ENCODE results near the gene P2RX1.

The P2RX1 gene

DNA sequence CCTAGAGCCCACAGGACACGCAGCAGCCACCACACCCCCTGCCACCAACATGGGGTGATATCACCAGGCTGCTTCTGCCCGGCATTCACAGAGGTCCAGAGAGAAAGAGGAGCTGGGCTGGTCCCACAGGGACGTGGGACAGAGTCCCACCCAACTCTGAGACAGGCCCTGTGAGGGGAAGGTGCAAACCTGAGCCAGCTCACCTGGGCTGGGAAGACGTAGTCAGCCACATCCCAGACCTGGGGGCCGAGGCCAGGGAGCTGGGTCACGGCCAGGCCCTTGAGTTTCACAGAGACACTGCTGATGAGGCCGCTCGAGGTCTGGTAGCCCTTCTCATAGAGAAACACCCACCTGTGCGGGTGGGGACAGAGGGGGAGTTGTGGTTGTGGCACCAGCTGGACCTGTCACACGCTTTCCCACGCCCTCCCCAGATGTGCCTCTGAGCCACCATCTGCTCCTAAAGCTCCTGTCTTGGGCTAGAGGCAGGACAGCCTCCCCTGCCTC is 11.2 kb downstream of the P2RX1 start:
- no peak for DNase-seq (ENCODE audit: low read depth)

DNA sequence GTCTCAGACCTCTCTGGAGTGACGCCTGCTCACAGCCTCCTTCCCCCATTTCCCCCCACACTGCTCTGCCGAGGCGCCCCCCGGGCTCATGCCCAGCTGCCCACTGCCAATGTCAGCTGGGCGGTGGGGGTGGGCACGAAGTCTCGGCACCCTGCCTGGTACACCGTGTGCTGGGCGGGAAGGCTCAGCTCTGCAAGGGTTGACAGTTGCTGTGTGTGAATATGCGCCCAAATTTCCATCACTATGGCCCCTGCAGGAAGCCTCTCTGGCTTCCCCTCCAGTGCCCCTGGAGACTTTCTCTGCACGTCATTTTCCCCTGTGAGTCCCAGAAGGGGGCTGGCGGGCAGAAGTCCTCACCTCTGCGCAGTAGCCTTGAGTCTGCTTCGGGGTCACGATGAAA is 11.8 kb downstream of the P2RX1 start:
- no peak for DNase-seq (ENCODE audit: low read depth)

DNA sequence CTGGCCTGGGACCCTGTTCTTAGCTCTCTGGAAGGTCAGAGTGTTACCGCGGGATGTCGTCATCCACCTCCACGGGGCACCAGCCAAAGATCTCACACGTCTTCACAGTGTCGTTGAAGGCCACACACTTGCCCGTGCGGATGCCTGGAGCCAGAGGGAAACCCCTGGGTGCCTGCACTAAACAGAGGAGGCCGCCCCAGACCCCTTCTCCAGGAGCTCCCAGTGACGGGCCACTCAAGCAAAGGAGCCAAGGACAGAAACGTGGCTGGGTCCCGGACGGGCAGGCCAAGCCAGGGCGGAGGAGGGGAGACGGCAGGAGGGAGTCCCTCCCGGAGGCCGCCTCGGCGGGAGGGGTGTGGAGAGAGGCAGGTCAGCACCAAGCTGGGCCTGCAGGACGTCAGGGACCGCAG is 12.4 kb downstream of the P2RX1 start:
- DNase-seq (ENCODE audit: low read depth) = no peak

DNA sequence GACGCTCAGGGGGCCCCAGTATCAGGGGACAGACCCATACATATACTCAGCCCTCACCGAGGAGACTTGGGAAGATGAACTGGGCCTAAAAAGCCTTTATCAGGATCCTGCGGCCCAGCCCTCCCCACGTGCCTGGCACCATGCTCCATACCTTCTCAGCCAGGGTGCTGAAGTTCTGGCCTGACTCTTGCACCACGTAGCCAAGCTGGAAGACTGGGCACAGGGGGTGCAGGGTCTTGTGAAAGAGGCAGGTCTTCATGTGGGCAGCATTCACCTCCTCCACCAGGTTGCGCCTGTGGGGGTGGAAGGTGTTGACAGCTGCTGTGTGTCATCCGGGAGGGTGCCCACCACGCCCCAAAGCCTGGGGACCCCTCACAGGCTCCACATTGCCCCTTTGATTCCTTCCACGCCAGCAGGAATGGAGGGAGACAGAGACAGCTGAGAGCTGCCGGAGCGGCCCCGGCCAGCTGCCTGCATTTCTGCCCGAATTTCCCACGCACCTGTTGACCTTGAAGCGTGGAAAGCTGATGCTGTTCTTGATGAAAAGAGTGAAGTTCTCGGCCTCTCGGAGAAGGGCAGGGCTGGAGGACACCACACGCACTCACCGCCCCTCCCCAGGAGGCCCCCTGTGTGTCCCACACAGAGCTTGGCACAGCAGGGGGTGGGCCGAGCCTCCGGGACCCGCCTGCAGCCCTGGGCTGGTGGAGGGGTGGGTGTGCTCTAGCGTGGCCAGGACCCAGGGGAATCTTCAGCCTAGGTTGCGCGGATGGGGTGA is 13.0 kb downstream of the P2RX1 start:
- DNase-seq (ENCODE audit: low read depth) = no peak

DNA sequence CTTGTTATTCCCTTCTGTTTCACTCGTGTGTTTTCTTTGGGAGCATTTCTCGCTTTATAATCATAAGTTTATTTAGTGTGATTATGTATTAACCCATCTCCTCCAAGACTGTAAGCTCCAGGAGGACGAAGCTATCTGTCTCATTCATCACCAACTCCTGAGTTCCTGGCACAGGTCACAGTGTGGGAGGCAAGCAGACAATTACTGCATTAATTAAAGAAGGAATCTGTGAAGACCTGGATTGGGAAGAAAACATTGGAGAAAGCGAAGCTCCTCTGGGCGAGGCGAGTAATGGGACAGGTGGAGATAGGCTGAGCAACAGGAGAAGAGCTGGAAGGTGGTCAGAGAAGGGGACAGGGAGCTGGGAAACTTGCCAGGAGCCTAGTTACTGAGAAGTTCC is 15.6 kb downstream of the P2RX1 start:
- no peak for DNase-seq (ENCODE audit: low read depth)

DNA sequence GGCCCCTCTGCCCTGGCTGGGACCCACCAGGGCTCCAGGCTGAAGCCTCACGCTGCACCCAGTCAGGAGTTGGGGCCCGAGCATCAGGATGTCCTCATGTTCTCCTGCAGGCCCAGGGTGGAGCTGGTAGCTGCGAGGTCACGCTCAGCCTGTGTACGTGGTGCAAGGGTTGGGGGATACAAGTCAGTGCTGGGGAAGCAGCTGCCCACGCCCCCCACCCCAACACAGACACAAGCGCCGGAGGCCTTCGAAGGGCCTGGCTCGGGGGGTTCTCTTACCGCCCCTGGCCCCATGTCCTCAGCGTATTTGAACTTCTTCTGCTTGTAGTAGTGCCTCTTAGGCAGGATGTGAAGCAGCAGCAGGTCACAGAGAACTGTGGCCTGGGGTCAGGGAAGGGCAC is 18.5 kb downstream of the P2RX1 start:
- DNase-seq (ENCODE audit: low read depth) = no peak

DNA sequence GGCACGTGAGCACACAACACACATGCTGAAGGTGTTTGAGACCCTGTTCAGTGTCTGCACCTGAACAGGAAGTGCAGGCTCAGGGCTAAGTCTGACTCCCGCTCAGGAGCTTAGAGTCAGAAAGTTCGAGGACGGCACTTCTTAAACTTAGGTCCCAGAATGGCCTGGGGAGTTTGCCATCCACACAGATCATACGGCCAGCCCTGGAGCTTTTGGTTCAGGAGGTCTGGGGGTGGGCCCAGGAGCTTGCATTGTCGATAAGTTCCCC is 19.4 kb downstream of the P2RX1 start:
- DNase-seq (ENCODE audit: low read depth) = no peak

DNA sequence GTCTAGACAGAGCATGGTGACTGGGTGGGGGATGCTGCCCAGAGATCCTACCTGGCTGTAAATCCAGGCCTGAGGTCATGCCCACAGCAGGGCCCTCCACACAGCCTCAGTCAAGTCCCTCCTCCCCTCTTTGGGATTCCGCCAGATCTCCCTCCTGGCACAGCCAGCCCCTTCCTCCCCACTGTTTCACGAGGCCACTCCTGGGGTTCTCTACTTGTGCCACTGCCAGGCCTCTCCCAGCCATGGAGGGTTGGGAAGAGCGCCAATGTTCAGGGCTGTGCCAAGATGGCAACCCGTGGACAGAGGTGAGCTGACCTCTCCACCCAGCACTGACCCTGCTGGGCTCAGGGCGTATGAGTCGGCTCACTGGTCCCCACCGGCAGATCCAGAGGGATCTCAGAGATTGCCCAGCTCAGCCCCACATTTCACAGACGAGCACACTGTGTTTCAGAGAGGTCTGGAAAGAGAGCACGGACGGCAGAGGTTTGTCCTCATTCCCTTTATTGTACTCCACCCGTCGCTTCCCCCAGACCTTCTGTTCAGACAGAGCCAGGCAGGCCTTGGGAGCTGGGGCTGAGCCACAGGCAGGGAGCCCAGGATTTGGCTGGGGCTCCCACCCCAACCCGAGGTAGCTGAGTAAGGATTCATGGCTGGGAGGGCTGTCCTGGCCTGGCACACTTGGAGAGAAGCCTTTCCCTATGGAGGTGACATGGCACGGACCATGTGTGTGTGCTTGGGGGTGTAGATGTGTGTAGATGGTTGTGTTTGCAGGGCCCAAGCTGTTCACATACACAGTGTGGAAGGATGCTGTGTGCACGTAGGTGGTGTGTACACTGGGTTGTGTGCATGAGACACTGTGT is 19.9 kb downstream of the P2RX1 start:
- DNase-seq (ENCODE audit: low read depth) = no peak

DNA sequence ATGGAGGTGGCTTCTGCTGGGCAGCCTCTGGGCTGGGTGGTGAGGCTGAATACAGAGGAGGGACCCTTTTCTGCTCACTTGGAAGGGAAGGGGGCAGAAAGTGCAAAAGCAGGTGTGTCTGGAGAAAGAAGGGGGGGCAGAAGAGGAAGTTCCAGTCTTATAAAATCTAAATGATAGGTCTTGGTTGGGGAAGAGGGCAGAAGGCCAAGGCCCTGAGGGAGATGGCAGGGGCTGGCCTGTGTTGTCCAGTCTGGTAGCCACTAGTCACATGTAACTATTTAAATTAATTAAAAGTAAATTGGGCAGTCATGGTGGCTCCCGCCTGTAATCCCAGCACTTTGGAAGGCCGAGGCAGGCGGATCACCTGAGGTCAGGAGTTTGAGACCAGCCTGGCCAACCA is 20.9 kb downstream of the P2RX1 start:
- DNase-seq (ENCODE audit: low read depth) = no peak

DNA sequence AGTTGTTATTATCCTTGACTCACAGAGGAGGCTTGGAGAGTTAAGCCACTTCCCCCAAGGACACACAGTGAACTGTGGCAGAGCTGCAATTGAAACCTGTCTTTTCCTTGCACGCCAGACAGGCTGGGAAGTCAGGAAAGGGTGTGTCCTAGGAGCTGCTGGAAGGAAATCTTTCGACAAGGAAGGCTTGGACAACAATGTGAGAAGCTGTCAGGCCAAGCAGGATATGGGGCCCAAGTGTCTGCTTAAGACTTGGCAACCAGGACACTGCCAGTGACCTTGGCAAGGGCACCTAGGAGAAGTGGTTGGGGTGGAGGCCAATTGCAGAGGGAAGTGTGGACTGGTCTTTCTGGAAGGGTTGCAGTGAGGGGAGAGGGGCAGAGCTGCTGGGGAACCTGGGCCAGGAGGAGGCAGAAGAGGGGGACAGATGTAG is 21.3 kb downstream of the P2RX1 start:
- no peak for DNase-seq (ENCODE audit: low read depth)

DNA sequence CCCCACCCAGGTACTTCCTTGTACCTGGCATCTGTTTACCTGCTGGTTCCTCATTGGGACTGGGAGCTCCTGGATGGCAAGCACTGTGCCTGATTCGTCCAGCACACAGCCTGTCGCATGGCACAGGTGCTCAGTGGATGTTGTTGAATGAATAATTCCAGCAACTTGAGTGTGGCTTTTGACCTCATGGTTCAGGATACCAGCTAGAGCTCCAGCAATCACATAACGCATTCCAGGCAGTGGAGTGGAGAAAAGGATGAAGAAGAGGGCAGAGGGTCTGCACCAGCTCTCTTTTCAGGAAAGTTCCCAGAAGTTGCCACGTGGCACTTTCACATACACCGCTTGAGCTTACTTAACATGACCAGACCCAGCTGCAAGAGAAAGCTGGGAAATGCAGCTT is 22.1 kb downstream of the P2RX1 start:
- no peak for DNase-seq (ENCODE audit: low read depth)

DNA sequence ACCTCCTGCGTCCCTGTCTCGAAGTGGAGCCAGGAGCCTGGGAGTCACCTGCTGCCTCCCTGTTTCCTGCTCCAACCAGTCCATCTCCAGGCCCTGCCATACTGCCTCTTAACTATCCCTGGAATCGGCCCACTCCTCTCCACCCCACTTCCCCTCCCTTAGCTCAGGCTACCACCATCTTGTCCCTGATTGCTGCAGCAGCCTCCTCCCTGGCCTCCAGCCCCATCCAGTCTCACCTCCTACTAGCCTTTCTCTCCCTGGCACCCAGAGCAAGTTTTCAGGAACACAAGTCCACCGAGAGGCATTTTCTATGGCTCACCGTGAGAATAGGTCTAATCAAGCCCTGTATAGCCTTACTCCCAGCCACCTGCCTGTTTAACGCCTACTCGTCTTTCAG is 22.5 kb downstream of the P2RX1 start:
- DNase-seq (ENCODE audit: low read depth) = no peak

DNA sequence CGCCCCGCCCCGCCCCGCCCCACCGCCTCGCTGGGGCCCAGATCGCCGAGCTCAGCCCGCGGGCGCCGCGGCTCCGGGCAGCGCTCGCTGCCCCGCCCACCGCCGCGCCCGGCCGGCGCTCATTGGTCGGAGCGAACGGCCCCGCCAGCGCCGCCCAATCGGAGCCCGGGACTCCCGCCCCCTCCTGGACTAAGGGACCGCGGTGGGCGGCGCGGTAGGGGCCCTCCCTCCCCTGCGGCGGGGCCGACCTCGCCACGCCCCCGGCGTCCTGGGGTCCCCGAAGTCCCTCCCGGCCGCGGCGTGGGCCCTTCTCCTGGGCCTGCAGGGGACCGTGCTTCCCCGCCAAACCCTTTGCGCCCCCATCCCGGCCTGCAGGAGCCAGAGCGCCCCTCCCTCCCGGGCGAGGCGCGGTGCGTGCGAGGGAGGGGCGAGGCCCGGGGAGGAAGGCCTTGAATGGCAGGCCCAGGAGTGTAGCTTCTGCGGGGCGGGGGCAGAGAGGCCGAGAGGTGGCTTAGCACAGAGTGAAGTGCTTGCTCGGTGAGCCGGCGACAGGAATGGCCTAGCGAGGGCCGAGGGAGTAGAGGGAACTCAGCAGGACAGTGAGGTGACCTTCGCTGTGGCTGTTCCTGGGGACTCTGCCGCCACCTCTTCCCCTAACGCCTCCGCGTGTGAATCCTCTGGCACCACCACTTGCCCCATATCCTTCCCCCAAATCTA is 23.1 kb downstream of the P2RX1 start, which contains the start of gene CAMKK1:
CAMKK1 (minus strand) TSS at position 51 of the 717 bp plus-strand sequence. CDS start 7,366 bp downstream, outside the sequence.
- DNase-seq (ENCODE audit: low read depth) = peak; percentile 77

DNA sequence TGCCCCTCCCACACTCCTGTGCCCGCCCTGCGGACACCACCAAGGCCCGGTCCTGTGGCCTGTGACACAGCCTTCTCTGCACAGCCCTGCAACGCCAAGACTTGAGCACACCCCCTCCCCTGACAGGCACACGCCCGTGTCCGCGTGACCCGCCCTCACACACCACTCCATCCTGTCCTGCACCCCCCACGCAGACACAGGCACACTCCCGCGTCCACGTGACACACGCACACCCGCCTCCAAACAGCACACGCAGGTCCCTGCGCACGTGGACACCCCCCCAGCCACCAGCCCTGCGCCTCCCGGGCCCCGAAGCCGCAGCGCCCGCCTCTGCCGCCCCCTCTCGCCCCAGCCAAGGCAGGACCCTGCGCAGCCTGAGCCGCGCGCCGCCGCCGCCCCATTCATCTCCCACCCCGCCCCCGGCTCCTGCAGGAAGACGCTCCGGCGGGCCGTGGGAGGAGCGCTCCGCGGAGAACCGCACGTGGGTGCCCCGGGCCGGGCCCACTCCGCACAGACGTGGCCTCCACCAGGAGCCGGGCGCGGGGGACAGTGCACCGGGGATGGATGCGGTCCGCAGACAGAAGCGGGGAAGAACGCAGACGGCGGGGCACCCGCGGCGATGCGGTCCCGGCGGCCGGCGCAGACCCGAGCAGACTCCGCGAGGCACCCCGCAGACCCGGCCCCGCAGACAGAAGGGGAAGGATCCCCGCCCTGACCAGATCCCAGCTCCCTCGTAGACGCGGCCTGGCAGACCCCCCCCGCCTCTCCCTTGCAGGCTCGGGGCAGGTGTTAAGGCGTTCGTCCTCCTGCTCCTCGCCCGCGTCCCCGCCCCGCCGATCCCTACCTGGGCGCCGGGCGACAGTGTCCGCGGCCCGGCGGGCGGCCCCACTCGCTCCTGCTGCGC is 23.9 kb downstream of the P2RX1 start:
- DNase-seq (ENCODE audit: low read depth) = no peak

DNA sequence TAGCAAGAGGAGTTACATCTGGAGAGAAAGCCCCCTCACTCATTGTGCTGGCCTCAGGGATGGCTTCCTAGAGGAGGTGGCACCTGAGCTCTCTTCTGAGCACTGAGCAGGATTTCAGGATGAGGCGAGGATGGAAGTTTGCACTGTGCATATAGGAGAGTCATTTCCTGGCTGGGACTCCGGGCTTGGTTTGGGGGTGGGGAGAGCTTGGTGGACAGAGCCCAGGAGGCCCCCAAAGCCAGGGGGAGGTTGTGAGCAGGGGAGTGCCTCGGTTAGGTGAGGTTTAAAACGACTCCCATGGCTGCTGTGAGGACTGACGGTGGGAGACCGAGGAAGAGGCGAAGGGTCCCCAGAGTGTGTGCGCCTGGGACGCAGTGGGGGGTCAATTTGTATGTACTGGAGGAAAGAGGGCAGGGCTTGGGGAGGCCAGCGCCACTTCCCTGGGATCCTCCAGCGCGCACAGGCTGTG is 24.6 kb downstream of the P2RX1 start:
- DNase-seq (ENCODE audit: low read depth) = no peak

DNA sequence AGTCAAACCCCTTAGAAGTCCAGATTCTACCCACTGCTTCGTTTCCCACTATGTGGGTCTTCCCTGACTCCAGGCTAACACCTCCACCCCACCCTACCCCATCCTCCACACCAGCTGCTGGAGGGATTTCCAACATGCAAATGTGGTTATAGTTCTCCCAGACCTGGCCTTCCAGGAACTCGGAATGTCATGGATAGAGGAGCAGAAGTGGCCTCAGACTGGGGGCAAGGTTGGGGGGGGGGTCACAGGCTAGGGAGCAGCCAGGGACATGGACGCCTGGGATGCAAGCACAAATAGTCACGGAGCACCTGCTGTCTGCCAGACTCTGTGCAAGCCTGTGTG is 25.4 kb downstream of the P2RX1 start:
- no peak for DNase-seq (ENCODE audit: low read depth)

DNA sequence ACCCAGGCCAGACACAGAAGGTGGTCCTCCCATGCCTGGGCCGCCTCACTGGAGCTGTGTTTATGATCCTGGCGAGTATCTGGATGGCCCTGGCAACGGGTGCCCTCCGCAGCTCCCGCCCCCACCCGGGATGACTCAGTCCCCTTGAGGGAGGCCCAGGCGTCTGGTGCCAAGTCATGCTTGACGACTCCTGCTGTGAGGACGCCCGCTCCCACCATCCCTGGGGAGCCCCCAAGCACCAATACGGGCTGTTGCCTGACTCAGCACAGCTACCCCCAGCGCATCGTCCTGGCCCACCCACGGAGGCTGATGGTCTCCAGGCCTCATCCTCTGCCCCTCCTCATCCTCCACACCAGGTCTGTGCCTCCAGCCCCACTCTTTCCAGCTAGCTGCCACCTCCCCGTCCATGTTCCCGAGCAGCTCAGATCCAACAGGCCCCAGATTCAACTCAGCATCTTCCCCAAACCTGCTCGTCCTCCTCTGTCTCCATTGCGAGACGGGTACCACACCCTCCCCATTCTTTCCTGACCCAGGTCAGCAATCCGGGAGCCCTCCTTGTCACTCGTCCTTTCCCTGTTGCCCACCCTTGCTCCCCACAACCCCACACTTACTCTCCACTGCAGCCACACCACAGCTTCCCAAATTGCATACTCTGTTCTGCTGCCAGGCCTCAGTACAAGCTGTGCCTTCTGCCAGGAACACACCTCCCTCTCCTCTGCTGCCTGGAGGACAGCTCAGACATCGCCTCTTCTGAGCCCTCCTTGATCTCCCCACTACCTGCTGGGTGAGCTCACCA is 26.0 kb downstream of the P2RX1 start:
- DNase-seq (ENCODE audit: low read depth) = no peak

DNA sequence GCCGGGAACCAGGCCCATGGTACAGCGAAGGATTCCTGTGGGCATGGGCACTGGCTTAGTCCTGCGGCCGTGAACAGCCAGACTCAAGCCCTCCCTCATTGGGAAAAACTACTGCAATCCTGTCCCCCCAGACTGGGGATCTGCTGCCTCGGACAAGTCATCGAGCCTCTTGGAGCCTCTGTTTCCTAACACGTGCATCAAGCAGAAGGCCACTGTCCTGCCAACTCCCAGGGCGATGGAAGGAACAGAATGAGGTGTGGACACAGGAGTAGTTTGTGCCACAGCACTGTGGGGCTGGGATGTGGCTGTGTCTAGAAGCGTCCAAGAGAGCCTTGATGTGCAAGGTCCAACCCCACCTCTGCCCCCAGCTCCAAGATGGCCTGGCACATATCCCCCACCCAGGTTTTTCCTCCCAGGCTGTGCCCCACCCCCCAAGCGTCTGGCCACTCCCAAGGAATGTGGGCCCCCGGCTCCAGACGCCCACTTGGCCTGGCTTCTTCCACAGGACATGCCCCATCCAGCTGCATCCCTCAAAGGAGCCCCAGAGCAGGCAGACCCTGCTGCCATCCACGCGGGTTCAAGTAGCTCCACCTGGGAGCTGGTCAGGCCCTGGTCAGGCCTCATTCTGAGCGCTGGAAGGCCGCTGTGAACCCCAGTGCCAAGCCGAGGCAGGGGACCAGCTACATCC is 26.8 kb downstream of the P2RX1 start:
- no peak for DNase-seq (ENCODE audit: low read depth)

DNA sequence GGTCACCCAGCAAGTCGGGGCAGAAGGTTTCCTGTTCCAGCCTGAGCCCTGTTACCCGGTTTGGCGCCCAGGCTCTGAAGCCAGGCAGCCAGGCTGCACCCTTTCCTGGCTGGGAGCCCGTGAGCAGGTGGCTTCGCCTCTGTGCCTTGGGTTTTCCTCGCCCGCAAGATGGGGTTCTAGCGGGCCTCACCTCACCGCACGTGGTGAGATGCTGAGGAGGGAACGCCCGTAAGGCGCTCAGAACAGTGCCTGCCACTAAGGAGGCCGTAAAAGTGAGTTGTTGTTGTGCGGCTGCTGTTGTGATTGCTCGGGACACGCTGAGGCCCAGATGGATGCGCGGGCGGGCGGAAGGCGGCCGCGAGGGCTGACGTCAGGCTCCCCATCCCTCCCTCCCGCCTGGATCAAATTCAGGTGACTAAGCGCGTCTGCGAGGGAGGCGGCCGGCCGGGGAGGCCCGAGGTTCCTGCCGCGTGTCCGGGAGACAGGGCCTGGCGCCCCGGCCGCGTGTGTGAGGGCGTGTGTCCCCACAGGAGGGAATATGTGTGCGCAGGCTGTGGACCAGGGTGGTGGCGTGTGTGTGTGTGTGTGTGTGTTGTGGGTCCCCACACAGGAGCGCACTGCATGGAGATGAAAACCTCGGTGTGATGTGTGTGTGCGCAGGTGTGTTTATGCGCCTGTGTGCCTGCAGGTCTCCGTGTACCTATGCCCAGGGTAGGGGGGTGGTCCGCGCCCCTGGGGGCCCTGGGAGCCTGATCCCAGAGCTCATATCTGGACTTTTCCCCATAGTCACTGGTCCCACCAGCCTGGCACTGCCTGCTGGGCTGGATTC is 27.7 kb downstream of the P2RX1 start:
- no peak for DNase-seq (ENCODE audit: low read depth)
